GM12874 (cell line): ENCODE measurements around the gene TRABD2B.

Source experiments
- TF ChIP-seq, protein P1 (sequence below): IDR thresholded peaks from 2 replicates; pipeline ENCODE4 v1.5.1; 2011; ENCODE audit warnings: low read depth, mild to moderate bottlenecking, control low read depth, low read length, moderate library complexity; ENCODE audit not compliant: insufficient read depth

Gene TRABD2B

DNA sequence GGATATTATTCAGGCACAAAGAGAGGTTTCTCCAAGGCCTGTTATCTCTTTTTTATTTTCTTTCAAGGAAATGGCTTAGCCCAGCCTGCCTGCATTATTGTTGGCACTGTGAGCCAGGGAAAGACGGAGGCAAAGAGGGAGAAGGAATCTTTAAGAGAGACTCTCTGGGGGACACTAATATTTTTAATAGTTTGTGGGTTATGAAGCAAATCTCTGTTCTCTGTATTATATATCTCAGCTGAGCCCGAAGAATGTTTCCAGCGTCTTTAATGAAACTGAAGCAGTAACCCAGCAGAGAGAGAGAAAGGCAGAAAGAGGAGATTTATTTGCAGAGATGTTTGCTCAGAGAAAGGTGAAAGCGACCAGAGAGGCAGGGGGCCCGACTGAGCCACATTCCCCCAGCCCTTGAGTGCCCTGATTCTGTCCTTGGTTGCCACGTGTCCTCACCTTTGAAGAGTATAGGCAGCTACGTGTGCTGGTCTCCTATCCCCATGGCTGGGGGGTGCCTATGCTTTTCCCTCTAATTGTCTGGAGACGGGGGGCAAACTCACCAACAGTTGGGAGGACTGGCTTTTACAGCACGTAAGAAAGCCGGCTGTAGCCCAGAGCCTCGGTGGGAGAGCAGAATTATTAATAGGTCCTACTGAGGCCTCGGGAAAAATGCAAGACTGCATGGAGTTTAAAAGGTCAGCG is 166.4 kb downstream of the TRABD2B start:
- TF ChIP-seq, protein P1, sequence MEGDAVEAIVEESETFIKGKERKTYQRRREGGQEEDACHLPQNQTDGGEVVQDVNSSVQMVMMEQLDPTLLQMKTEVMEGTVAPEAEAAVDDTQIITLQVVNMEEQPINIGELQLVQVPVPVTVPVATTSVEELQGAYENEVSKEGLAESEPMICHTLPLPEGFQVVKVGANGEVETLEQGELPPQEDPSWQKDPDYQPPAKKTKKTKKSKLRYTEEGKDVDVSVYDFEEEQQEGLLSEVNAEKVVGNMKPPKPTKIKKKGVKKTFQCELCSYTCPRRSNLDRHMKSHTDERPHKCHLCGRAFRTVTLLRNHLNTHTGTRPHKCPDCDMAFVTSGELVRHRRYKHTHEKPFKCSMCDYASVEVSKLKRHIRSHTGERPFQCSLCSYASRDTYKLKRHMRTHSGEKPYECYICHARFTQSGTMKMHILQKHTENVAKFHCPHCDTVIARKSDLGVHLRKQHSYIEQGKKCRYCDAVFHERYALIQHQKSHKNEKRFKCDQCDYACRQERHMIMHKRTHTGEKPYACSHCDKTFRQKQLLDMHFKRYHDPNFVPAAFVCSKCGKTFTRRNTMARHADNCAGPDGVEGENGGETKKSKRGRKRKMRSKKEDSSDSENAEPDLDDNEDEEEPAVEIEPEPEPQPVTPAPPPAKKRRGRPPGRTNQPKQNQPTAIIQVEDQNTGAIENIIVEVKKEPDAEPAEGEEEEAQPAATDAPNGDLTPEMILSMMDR = no peak

DNA sequence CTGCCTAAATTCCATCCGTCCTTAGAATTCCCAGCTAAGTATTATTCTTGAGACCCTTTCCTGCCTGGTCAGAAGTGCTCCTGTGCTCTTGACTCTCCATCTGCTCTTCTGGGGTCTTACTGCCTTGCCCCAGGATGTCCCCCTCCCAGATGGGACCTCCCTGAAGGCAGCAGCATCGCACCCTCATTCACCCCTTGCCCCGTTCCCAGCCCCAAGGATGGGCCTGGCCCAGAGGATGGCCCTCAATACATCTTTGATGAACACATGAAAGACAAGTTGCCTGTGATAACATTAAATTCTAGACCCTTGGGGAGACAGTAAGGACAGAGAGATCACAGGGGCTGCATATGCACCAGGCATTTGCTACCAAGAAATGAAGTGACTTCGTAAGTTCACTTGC is 167.2 kb downstream of the TRABD2B start:
- TF ChIP-seq, protein P1 = no peak

DNA sequence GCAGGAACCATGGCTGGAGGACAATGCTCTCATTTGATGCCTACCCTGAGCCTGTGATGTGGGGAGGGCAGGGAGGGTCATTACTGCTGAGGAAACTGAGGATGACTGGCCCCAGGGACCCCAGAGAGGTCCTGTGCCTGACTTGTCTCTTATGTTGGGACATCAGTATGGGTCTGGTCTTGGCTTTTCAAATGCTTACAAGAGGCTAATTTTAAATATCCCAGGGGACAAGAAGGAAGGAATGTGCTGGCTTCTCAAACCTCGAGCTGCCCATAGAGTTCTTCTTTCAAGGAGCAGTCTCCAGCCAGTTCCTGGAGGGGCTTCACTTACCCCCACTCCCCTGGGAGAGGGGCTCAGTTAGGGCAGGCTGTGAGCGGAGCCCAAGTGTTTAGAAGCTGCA is 168.2 kb downstream of the TRABD2B start:
- TF ChIP-seq, protein P1 = no peak

DNA sequence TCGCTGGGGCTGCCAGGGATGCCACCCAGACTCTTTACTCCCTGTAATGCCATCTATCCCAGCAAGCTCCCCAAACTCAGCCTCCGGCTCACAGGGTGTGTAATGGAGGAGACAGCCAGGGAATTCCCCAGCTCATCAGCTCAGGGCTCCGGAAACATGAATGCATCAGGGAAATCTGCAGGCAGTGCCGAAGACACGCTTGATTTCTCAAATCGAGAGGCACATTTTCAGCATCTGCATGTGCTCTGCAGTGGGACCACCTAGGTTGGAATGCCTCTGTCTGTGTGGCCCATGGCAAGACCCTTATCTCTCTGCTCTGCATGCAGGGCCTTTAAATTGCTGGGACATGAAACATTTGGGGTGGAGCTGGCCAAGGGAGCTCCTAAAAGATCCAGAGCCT is 170.1 kb downstream of the TRABD2B start:
- TF ChIP-seq, protein P1 = no peak

DNA sequence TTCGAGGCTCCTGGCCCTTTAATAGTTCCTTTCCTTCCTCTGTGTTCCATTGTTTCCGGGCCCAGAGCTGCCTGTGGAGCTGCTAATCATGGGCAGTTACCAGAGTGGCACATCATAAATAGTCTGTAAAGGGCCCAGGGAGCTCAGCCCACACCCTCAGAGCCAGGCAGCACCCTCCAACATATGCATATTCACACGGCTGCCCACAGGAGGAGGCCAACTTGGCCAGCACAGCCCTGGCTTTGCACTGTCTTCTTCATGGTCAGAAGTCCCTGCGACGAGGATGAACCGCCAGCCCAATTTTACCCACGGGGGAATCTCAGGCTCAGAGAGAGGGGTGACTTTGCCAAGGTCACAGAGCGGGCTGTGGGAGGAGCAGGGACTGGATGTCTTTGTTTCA is 172.5 kb downstream of the TRABD2B start:
- TF ChIP-seq, protein P1 = no peak

DNA sequence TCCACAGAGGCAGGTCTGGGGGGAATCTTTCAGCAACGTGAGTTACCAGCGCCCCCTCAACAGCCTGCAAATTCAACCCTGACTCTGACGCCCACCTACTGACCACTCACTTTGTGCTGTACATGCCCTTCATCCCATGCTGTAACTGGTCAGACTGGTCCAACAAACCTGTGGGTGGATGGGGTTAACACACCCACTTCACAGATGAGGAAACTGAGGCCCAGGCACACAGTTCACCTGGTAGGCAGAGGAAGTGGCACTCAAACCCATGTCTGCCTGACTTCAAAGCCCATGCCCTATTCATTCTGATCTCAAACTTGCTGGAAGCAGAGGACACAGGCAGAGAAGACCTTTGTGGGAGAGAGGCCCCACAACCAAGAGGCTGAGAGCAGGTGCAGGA is 172.9 kb downstream of the TRABD2B start:
- TF ChIP-seq, protein P1 = no peak

DNA sequence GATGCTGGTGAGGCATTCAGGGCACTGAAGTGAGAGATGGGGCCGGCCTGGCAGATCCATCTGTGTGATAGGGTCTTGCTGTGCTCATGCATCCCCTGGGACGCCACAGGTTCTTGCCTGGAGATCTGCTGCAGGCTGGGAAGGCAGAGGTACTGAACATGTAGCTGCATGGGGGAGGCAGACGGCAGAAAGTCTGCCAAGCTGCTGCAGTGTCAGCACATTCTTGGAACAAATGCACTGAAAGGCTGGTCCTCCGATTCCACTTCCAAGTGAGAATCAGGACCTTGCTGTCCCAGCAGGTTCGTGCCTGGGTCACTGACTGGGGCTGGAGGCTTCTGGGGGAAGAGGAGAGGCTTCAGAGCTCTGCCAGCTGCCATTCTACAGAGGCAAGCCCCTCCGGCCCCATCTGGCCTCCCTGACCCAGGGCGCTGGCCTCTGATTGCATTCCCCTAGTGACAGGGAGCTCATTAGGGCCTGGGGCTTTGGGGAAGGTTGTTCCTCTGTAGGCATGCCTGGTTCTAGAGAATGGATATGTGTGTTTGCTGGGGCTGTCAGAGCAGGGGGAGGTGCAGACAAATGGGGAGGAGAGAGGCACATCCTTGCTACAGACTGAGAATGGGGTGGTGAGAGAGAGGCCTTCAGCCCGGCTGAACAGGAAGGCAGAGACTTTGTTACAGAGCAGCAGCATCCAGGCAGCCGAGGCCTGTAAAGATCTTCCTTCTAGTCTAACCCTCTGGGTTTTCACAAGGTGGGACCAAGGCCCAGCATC is 174.0 kb downstream of the TRABD2B start:
- TF ChIP-seq, protein P1 = no peak
